GM10248 (cell line): Measurements from ENCODE around the gene SEPTIN7.

ENCODE experiments used
- CTCF ChIA-PET: fragments of 300-600 bp; sonication (Branson Sonifier 250); formaldehyde crosslinking; extraction: SDS; loops from one replicate; lab custom pipeline; 2021; ENCODE audit warnings: antibody characterized with exemption; lab: Yijun Ruan, JAX
- POLR2A ChIA-PET: fragments of 350-650 bp; sonication (Branson Sonifier 250); formaldehyde crosslinking; extraction: SDS; loops from one replicate; lab custom pipeline; 2020; ENCODE audit warnings: antibody characterized with exemption; lab: Yijun Ruan, JAX
- DNase-seq: peaks from one replicate; pipeline ENCODE4 v3.0.0; 2012; ENCODE audit errors: extremely low spot score
- TF ChIP-seq, protein P1 (sequence below): IDR thresholded peaks from 2 replicates; pipeline ENCODE4 v1.5.1; 2012; ENCODE audit warnings: mild to moderate bottlenecking, low read depth; ENCODE audit errors: extremely low read depth, missing control alignments, control extremely low read depth

The SEPTIN7 gene

DNA sequence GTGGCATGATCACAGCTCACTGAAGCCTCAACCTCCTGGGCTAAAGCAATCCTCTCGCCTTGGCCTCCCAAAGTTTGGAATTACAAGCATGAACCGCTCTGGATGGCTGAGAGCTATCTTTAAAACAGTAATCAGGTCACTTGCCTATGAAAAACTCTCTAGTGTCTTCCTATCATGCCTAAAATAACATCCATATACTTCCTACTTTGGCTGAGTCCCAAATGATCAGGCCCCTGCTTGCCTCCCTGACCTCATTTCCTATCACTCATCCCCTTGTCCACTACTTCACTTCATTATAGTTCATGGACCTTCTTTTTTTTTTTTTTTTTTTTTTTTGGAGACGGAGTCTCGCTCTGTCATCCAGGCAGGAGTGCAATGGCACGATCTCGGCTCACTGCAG lies 28.0 kb downstream of the SEPTIN7 start:
- DNase-seq: no peak
- TF ChIP-seq, protein P1, sequence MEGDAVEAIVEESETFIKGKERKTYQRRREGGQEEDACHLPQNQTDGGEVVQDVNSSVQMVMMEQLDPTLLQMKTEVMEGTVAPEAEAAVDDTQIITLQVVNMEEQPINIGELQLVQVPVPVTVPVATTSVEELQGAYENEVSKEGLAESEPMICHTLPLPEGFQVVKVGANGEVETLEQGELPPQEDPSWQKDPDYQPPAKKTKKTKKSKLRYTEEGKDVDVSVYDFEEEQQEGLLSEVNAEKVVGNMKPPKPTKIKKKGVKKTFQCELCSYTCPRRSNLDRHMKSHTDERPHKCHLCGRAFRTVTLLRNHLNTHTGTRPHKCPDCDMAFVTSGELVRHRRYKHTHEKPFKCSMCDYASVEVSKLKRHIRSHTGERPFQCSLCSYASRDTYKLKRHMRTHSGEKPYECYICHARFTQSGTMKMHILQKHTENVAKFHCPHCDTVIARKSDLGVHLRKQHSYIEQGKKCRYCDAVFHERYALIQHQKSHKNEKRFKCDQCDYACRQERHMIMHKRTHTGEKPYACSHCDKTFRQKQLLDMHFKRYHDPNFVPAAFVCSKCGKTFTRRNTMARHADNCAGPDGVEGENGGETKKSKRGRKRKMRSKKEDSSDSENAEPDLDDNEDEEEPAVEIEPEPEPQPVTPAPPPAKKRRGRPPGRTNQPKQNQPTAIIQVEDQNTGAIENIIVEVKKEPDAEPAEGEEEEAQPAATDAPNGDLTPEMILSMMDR: no peak
- ChIA-PET POLR2A (interaction anchor here (0.7 kb wide), 1 partner anchor 191 kb away, joined by 7 read pairs; no protein-coding TSS in a partner anchor), CTCF (interaction anchor here (1.1 to 1.7 kb wide), 3 partner anchors 8 to 16 kb away, joined by 4 to 5 read pairs (median 4); no protein-coding TSS in a partner anchor)

DNA sequence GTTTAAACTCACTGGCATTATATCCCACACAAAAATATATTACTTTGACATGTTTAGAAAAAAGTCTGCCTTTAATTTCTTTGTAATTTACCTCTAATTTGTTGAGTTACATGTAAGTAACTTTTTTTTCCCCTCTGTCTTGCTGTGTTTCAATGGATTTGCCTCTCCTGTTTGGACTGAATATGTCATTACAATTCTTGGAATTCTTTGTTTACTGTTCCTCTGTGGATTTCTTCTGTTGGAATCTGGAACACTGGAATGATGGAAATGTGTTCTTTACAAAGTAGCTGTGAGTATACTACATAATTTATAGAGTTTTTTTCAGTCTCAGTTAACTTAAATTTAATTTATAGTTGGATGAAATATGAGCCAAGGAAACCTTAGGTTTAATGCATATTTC lies 30.4 kb downstream of the SEPTIN7 start:
- ChIA-PET CTCF (interaction anchor here (0.8 to 2.1 kb wide), 5 partner anchors 10 to 164 kb away, joined by 3 to 9 read pairs (median 3); no protein-coding TSS in a partner anchor), POLR2A (no interaction called here)
- no peak for DNase-seq
- TF ChIP-seq, protein P1: no peak

DNA sequence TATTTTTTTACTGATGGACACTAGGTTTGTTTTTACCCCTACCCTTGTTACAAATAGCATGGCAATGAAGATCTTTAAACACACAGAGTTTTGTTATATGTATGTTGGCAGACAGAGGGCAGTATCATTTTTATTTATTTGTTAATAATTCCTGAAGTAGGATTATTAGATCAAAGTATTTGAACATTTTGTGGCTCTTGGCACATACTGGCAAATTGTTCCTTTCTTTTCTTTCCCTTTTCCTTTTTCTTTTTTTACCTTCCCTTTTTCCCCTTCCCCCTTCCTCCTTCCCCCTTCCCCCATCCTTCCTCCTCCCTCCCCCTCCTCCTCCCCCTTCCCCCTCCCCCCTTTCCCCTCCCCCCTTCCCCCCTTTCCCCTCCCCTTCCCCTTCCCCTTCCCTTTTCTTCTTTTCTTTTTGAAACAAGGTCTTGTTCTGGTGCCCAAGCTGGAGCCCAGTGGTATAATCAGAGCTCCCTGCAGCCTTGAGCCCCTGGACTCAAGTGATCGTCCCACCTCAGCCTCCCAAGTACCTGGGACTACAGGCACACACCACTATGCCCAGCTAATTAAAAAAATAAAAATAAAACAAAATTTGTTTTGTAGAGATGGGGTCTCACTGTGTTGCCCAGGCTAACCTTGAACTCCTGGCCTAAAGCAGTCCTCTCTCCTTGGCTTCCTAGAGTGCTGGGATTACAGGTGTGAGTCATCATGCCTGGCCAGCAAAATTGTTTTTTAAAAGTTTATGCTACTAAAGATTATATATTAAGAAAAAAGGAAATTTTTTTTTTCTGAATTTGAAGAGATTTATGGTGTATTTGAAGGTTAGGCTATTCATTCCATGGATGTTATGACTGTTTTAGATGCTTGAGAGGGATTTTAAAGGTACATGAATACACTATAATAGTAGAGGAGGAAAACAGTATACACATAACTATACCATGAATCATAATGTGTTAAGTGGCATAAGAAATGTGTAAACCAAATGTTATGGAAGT lies 39.3 kb downstream of the SEPTIN7 start:
- ChIA-PET CTCF (interaction anchor here (0.8 to 1.4 kb wide), 4 partner anchors 8 to 16 kb away, joined by 3 read pairs; no protein-coding TSS in a partner anchor), POLR2A (no interaction called here)
- TF ChIP-seq, protein P1: no peak
- no peak for DNase-seq

DNA sequence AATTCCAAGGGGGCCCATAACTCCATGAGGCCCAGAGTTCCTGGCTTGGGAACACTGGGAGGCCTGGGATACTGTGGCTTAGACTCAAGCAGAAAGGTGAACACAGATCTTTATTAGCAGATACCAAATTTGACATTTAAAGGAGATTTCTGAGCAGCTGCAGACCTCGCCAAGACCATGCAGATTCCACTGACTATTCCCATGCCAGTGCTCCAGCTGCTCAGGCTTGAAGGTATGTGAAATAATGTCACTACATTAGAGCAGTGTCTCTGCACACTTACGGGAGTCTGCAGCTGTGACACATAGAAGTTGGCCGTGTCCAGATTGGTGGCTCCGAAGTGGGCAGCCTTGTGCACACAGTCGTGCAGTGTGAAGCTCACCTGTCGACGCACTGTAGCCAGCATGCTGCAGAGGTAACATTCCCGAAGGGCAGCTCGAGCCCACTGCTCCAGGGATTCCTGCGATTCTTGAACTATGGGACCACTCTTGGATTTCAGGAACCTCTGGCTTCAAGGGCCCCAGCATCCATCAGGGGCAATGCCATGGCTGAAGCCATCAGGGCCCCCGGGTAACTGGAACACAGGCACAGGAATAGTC lies 46.1 kb downstream of the SEPTIN7 start:
- TF ChIP-seq, protein P1: no peak
- ChIA-PET POLR2A (no interaction called here), CTCF (interaction anchor here (1.2 to 3.5 kb wide), 6 partner anchors 10 to 152 kb away, joined by 3 to 16 read pairs (median 4); partner anchors contain the start of gene HERPUD2)
- no peak for DNase-seq

DNA sequence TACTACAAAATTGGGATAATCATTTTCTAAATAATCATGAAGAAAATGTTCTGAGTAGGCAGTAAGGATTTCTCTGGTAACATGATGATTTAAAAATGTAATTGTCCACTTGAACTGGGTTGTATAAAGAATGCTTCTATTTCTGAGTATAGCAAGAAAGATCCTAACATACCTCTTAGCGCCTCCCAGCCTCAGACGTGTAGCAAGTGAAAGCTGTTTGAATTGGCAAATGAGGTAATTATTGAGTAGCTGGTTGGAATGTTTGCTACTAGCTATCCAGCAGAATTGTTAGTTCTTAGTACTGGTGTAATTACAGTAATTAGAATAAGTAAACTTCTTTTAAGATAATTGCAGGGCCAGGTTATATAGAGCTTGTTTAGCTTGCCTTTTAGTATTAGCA lies 47.9 kb downstream of the SEPTIN7 start:
- CTCF ChIA-PET: interaction anchor here (0.7 to 3.4 kb wide), 8 partner anchors 8 to 59 kb away, joined by 3 to 9 read pairs (median 3); partner anchors contain the start of gene SEPTIN7
- POLR2A ChIA-PET: no interaction called here
- DNase-seq: no peak
- TF ChIP-seq, protein P1: no peak
